Sigmoid colon (tissue), 4 donors: Measurements from ENCODE around the gene CCDC169.

Experiments used
- CTCF ChIP-seq, 4 experiments: fragments of 450-650 bp in 3 of 4; fragments of 200-600 bp in 1 of 4; IDR thresholded peaks; one replicate each; pipeline ENCODE4 v1.5.1; 2016 to 2019; ENCODE audit warnings: antibody characterized with exemption in 4 of 4, mild to moderate bottlenecking in 3 of 4, moderate library complexity in 2 of 4
- POLR2A ChIP-seq, 2 donors: fragments of 450-650 bp; IDR thresholded peaks; one replicate each; pipeline ENCODE4 v1.6.1; 2016; ENCODE audit warnings: antibody characterized with exemption in 2 of 2, mild to moderate bottlenecking in 2 of 2, moderate library complexity in 2 of 2
- POLR2AphosphoS5 ChIP-seq, 4 donors: sonication (generic); formaldehyde crosslinking; IDR thresholded peaks; one replicate each; pipeline ENCODE4 v1.6.1; 2017; ENCODE audit warnings: antibody characterized with exemption in 4 of 4

GRCh38 chr13:36344886-36345437 is 47.3 kb upstream of the CCDC169 start:
- TF ChIP-seq POLR2A (IDR thresholded peaks at IDR 0.05) (no peak), CTCF (IDR thresholded peaks at IDR 0.05) (no peak), POLR2AphosphoS5 (IDR thresholded peaks at IDR 0.05) (no peak)
